SH-SY5Y (cell line): ENCODE data around the gene RASGRF2.

Experiments
- GATA2 ChIP-seq: IDR thresholded peaks from 2 replicates; pipeline ENCODE4 v1.6.1; 2011; ENCODE audit warnings: mild to moderate bottlenecking, low read depth, low read length
- GATA3 ChIP-seq: IDR thresholded peaks from 2 replicates; pipeline ENCODE4 v1.6.1; 2011; ENCODE audit warnings: low read depth, mild to moderate bottlenecking, low read length, moderate library complexity

The RASGRF2 gene

GRCh38 chr5:81167078-81167477 is 206.9 kb downstream of the RASGRF2 start:
- TF ChIP-seq GATA3 = no peak
- TF ChIP-seq GATA2 = no peak

- no peak for TF ChIP-seq GATA2
- no peak for TF ChIP-seq GATA3
These were observed 207.4 kb downstream of the RASGRF2 start for GRCh38 chr5:81167544-81167943.

GRCh38 chr5:81169924-81170323 is 209.8 kb downstream of the RASGRF2 start:
- no peak for TF ChIP-seq GATA2
- no peak for TF ChIP-seq GATA3

GRCh38 chr5:81171769-81172168 is 211.6 kb downstream of the RASGRF2 start:
- TF ChIP-seq GATA2 (no peak), GATA3 (no peak)

GRCh38 chr5:81172710-81173109 is 212.5 kb downstream of the RASGRF2 start:
- TF ChIP-seq GATA3 (no peak), GATA2 (no peak)

- no peak for TF ChIP-seq GATA3
- no peak for TF ChIP-seq GATA2
These were observed 216.9 kb downstream of the RASGRF2 start for GRCh38 chr5:81177061-81177460.

GRCh38 chr5:81179959-81180358 is 219.8 kb downstream of the RASGRF2 start:
- TF ChIP-seq GATA3 (no peak), GATA2 (no peak)

- TF ChIP-seq GATA3 (no peak), GATA2 (no peak)
These were observed 220.8 kb downstream of the RASGRF2 start for GRCh38 chr5:81180780-81181460.

- TF ChIP-seq GATA3 = no peak
These were observed 221.6 kb downstream of the RASGRF2 start for GRCh38 chr5:81181576-81182316.

- no peak for TF ChIP-seq GATA3
- TF ChIP-seq GATA2 = no peak
These were observed 222.5 kb downstream of the RASGRF2 start for GRCh38 chr5:81182396-81183390.

- TF ChIP-seq GATA2 = peak; percentile 39
- TF ChIP-seq GATA3 = no peak
These were observed 223.9 kb downstream of the RASGRF2 start for GRCh38 chr5:81183811-81184748.

GRCh38 chr5:81184749-81185110 is 224.6 kb downstream of the RASGRF2 start:
- TF ChIP-seq GATA2 (no peak), GATA3 (no peak)

- TF ChIP-seq GATA2 (no peak), GATA3 (no peak)
These were observed 227.7 kb downstream of the RASGRF2 start for GRCh38 chr5:81187885-81188284.
